Right atrium auricular region (tissue), 2 donors: ENCODE results near the gene CATSPERD. TPM values are rescaled to one million over a fixed set of nuclear protein-coding genes. Genes with fewer than 3 reads are reported as not detected.

Experiments
- DNase-seq: peaks from one replicate; pipeline ENCODE4 v3.0.0-alpha.2; 2019; ENCODE audit warnings: low spot score
- H3K27ac ChIP-seq, 2 donors: fragments of 200-600 bp; sonication (generic); 1 replicate in 1 of 2; 2 replicates in 1 of 2; pipeline ENCODE4 v1.5.1; 2016 to 2019
- H3K27me3 ChIP-seq, 2 donors: fragments of 200-600 bp; sonication (generic); one replicate each; pipeline versions ENCODE4 v1.5.1 to v1.6.0; 2017 to 2019
- H3K36me3 ChIP-seq: fragments of 200-600 bp; sonication (generic); one replicate; pipeline ENCODE4 v1.5.1; 2016
- H3K4me1 ChIP-seq, 2 donors: fragments of 200-600 bp; sonication (generic); one replicate each; pipeline versions ENCODE4 v1.5.1 to v1.6.0; 2017 to 2019
- H3K4me3 ChIP-seq, 2 donors: fragments of 200-600 bp; sonication (generic); 1 replicate in 1 of 2; 2 replicates in 1 of 2; pipeline ENCODE4 v1.5.1; 2017 to 2019; ENCODE audit warnings: mild to moderate bottlenecking in 1 of 2, moderate library complexity in 1 of 2
- H3K9me3 ChIP-seq, 2 donors: fragments of 200-600 bp; sonication (generic); one replicate each; pipeline ENCODE4 v1.5.1; 2019
- CTCF ChIP-seq, 2 donors: fragments of 200-600 bp; sonication (generic); IDR thresholded peaks; one replicate each; pipeline ENCODE4 v1.5.1; 2019; ENCODE audit warnings: antibody characterized with exemption in 2 of 2
- total RNA-seq, 2 donors: library from RNA; depleted of rRNA; stranded (reverse); fragments of >200 nt; gene quantifications; one replicate each; pipeline ENCODE4 v1.1.0, GENCODE V29; 2016

The CATSPERD gene
- total RNA-seq, 2 donors from 2014 or later: not detected

- peak overlapping the region; percentile 15 to 56 for H3K4me3 ChIP-seq
- peaks cover 0 to 39% of the 10 kb centered on the region in 2 donors for H3K4me1 ChIP-seq
Observed at GRCh38 chr19:5803441-5803751, 83.0 kb downstream of the CATSPERD start.

GRCh38 chr19:5803752-5804515 lies 83.5 kb downstream of the CATSPERD start:
- peak; percentile 85 to 90 for TF ChIP-seq CTCF (IDR thresholded peaks at IDR 0.05)
- Histone ChIP-seq H3K27me3 (peaks cover 0 to 7% of the 10 kb centered on the region in 2 donors), H3K27ac (peak overlapping the region; percentile 67 to 71), H3K4me3 (peak overlapping the region; percentile 15 to 56), H3K36me3 (no peaks in the 10 kb centered on the region), H3K9me3 (no peaks in the 10 kb centered on the region), H3K4me1 (peaks cover 0 to 35% of the 10 kb centered on the region in 2 donors)
- peak; percentile 72 for DNase-seq

More at GRCh38 chr19:5803441-5803751, 83.0 kb downstream of the CATSPERD start:
- DNase-seq: no peak
- Histone ChIP-seq H3K27ac (no peak overlapping the region), H3K9me3 (no peaks in the 10 kb centered on the region), H3K36me3 (no peaks in the 10 kb centered on the region), H3K27me3 (peaks cover 0 to 7% of the 10 kb centered on the region in 2 donors)
- no peak for TF ChIP-seq CTCF (IDR thresholded peaks at IDR 0.05)

- Histone ChIP-seq H3K27ac (peak within 1 kb of the TSS; percentile 85 to 92), H3K4me1 (peaks cover 0 to 27% of the 10 kb centered on the region in 2 donors), H3K4me3 (peak within 1 kb of the TSS; percentile 55 to 56), H3K9me3 (no peaks in the 10 kb centered on the region), H3K36me3 (no peaks in the 10 kb centered on the region), H3K27me3 (peaks cover 0 to 7% of the 10 kb centered on the region in 2 donors)
- DNase-seq: no peak
- no peak for TF ChIP-seq CTCF (IDR thresholded peaks at IDR 0.05)
Observed at GRCh38 chr19:5804516-5805461, 84.4 kb downstream of the CATSPERD start, which contains the start of gene NRTN. TSS of gene NRTN (plus strand) at chr19:5805067. CDS start at chr19:5824166, 19,099 bp downstream.

GRCh38 chr19:5805462-5806132 lies 85.2 kb downstream of the CATSPERD start:
- Histone ChIP-seq H3K4me1 (peaks cover 0 to 20% of the 10 kb centered on the region in 2 donors), H3K36me3 (no peaks in the 10 kb centered on the region), H3K9me3 (no peaks in the 10 kb centered on the region), H3K4me3 (peak overlapping the region; percentile 55 to 56), H3K27me3 (peaks cover 0 to 7% of the 10 kb centered on the region in 2 donors), H3K27ac (peak overlapping the region; percentile 85 to 92)
- TF ChIP-seq CTCF (IDR thresholded peaks at IDR 0.05): peak; percentile 49 to 77
- DNase-seq: peak; percentile 62

- peaks cover 0 to 20% of the 10 kb centered on the region in 2 donors for H3K4me1 ChIP-seq
- no peaks in the 10 kb centered on the region for H3K9me3 ChIP-seq
- H3K27me3 ChIP-seq: peaks cover 0 to 7% of the 10 kb centered on the region in 2 donors
- H3K36me3 ChIP-seq: no peaks in the 10 kb centered on the region
- peak overlapping the region; percentile 85 to 92 for H3K27ac ChIP-seq
- DNase-seq: no peak
- peak overlapping the region; percentile 55 to 56 for H3K4me3 ChIP-seq
- TF ChIP-seq CTCF (IDR thresholded peaks at IDR 0.05): no peak
Observed at GRCh38 chr19:5806133-5806489, 85.7 kb downstream of the CATSPERD start.
